Mesothelial cell of epicardium (in vitro differentiated cells): ENCODE data around the gene A2M. TPM values are rescaled to one million over a fixed set of nuclear protein-coding genes. Genes with fewer than 3 reads are reported as not detected.

Experiments used
- DNase-seq, 2 experiments: peaks; one replicate each; pipeline ENCODE4 v3.0.0; 2021; ENCODE audit warnings: low spot score in 2 of 2; ENCODE audit not compliant: unreplicated experiment in 2 of 2
- H3K27ac Mint-ChIP-seq: 2 replicates; pipeline ENCODE4 v1.8.0; 2021; ENCODE audit warnings: mixed read lengths
- H3K27me3 Mint-ChIP-seq: 2 replicates; pipeline ENCODE4 v1.8.0; 2021; ENCODE audit warnings: low read depth, mixed read lengths
- H3K36me3 Mint-ChIP-seq: 2 replicates; pipeline ENCODE4 v1.8.0; 2021; ENCODE audit warnings: mixed read lengths
- H3K4me1 Mint-ChIP-seq: 2 replicates; pipeline ENCODE4 v1.8.0; 2021; ENCODE audit warnings: mixed read lengths
- H3K4me3 Mint-ChIP-seq: 2 replicates; pipeline ENCODE4 v1.8.0; 2021; ENCODE audit warnings: mild to moderate bottlenecking, moderate library complexity, mixed read lengths
- H3K9me3 Mint-ChIP-seq: 2 replicates; pipeline ENCODE4 v1.8.0; 2021; ENCODE audit warnings: mixed read lengths
- total RNA-seq: library from RNA; stranded (reverse); gene quantifications from 3 replicates; pipeline ENCODE4 v1.2.1, GENCODE V29; 2021
- TF ChIP-seq, protein P1 (sequence below): fragments of 200-600 bp; sonication (generic); IDR thresholded peaks from one replicate; pipeline ENCODE4 v1.5.0; 2021; ENCODE audit warnings: antibody characterized with exemption; ENCODE audit not compliant: unreplicated experiment

Gene A2M
- total RNA-seq, 1 donor from 2014 or later = 3.8 TPM

DNA sequence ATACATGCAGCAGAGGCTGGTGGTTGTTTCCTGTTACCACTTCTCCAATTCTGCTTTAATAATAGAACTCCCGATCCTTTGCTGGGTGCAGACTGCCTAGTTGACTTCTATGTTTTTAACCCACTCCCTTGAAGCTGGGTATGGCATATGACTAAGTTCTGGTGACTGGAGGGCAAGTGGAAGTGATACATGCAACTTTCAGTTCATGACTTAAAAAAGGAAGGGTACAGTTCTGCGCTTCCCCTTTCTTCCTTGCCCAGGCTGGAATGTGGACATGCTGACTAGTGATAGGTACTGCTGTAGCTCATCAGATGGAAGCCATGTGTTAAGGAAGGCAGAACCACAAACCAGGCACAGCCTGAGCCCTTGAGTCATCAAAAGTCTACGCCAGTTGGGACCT, 2.4 kb upstream of the A2M start:
- Mint-ChIP-seq H3K27ac (no peak overlapping the region), H3K9me3 (no peaks in the 10 kb centered on the region), H3K4me3 (no peak overlapping the region), H3K27me3 (peaks cover 9% of the 10 kb centered on the region), H3K36me3 (no peaks in the 10 kb centered on the region), H3K4me1 (peaks cover 24% of the 10 kb centered on the region)
- no peak for DNase-seq
- TF ChIP-seq, protein P1, sequence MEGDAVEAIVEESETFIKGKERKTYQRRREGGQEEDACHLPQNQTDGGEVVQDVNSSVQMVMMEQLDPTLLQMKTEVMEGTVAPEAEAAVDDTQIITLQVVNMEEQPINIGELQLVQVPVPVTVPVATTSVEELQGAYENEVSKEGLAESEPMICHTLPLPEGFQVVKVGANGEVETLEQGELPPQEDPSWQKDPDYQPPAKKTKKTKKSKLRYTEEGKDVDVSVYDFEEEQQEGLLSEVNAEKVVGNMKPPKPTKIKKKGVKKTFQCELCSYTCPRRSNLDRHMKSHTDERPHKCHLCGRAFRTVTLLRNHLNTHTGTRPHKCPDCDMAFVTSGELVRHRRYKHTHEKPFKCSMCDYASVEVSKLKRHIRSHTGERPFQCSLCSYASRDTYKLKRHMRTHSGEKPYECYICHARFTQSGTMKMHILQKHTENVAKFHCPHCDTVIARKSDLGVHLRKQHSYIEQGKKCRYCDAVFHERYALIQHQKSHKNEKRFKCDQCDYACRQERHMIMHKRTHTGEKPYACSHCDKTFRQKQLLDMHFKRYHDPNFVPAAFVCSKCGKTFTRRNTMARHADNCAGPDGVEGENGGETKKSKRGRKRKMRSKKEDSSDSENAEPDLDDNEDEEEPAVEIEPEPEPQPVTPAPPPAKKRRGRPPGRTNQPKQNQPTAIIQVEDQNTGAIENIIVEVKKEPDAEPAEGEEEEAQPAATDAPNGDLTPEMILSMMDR = no peak

DNA sequence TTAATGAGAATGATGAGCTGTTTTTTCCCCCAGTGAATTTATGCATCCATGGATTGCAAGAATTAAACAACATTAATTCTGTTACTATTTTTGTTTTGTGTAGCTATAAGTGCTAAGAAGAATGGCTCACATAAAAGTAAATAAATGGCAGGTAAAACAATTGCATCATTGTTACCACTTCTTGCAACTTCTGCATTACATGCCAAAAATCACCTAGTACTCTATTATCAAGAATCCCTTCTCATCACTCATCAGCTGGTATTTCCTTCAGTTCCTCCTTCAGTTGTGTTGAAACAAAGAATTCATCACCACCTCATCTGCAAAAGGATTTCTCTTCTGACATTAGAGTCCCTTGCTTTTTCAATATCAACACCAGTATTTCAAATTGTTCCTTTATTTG, 773 bp downstream of the A2M start:
- no peak overlapping the region for H3K4me3 Mint-ChIP-seq
- no peak overlapping the region for H3K27ac Mint-ChIP-seq

DNA sequence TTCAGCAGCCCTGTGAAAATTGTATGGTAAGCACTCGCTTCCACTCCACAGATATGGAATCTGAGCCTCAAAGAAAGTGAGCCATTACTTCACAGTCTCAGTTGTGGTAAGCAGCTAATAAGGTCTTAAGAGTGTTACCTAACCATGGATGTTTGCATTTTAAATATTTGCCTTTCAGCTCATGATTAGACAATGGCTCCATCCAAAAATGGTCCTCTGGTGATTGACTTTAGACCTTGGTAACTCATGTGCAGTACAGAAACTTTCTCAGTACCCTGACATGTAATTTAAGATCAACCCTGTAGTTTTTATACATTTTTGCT, 1.8 kb downstream of the A2M start:
- Mint-ChIP-seq H3K27me3 (peaks cover 5% of the 10 kb centered on the region), H3K4me1 (peaks cover 16% of the 10 kb centered on the region), H3K9me3 (no peaks in the 10 kb centered on the region), H3K27ac (no peak overlapping the region), H3K36me3 (no peaks in the 10 kb centered on the region), H3K4me3 (no peak overlapping the region)
- TF ChIP-seq, protein P1 = no peak
- DNase-seq = no peak

More for the DNA sequence above, 773 bp downstream of the A2M start:
- Mint-ChIP-seq H3K27me3 (peaks cover 9% of the 10 kb centered on the region), H3K4me1 (peaks cover 20% of the 10 kb centered on the region), H3K36me3 (no peaks in the 10 kb centered on the region), H3K9me3 (no peaks in the 10 kb centered on the region)
- DNase-seq = no peak
- TF ChIP-seq, protein P1 = no peak

DNA sequence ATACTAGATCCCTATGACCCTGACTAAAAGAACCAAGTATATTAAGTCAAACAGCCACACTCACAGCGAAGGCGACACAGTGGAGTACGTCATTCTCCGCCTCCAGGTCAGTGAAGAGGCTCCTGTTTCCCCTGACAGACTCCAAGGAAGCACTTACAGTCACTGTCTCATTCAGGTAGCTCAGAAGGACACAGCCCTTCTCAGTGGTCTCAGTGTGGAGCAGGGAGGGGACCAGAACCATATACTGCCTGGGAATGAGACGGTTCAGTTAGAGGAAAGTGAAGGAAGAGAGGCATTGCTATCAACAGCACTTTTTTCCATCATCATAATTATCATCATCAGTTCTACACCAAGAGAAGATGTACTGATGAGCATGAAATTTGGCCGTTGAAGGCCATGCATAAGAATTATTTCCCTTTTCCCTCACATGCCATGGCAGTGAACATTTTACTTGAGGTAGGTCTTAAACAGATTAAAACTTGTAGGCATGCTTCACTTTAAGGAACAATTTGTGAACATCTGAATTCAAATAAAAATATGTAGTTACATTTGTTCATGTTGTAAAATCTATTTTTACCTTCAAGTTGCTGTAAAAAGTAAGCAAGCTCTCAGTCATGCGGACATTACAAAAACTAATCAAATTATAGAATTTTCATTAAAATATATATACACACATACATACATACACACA, 2.3 kb downstream of the A2M start:
- H3K9me3 Mint-ChIP-seq = no peaks in the 10 kb centered on the region
- H3K4me3 Mint-ChIP-seq = no peak overlapping the region
- TF ChIP-seq, protein P1 = no peak
- H3K27me3 Mint-ChIP-seq = peaks cover 2% of the 10 kb centered on the region
- H3K4me1 Mint-ChIP-seq = peaks cover 16% of the 10 kb centered on the region
- no peaks in the 10 kb centered on the region for H3K36me3 Mint-ChIP-seq
- no peak for DNase-seq
- H3K27ac Mint-ChIP-seq = no peak overlapping the region

DNA sequence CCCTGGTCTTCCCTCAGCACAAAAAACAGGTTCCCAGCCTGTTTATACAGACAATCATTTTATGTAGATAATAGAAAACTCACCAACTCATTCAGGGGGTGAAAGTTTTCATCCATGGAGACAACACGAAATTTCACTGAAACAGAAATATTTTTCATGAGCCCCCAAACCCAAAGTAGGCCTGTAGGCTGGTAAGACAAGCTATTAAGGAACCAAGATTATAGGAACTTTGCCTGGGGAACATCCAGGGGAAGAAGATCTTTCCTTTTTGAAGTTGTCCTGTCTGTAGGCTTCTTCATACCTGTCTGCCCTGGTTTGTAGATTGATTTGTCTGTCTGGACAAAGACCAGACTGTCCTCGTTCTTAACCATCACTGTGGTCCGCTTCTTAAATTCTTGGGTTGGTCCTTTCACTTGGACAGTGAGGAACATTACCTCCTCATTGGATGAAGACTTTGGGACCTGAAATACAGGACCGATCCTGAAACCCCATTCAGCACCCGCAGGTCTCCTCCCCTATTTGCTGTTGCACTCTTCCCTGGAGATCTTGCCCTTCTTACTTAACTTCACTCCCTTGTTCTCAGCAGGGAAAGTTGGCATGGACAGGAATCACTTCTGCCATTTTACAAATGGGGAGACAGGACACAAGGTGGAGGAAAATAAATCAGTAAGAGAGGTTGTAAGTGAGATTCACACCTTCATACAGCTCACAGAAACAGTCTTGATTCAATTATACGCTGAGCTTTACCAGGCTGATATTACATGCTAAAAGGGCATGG, 3.5 kb downstream of the A2M start:
- Mint-ChIP-seq H3K27me3 (peaks cover 2% of the 10 kb centered on the region), H3K4me3 (no peak overlapping the region), H3K9me3 (no peaks in the 10 kb centered on the region), H3K27ac (no peak overlapping the region), H3K36me3 (no peaks in the 10 kb centered on the region), H3K4me1 (peaks cover 12% of the 10 kb centered on the region)
- DNase-seq = no peak
- TF ChIP-seq, protein P1 = no peak
